GM03348 (cell line): ENCODE measurements around the gene ZNF320.
"Not testable (repeated sequence)": the region's sequence is repeated elsewhere in the genome, so short reads cannot be mapped to it uniquely, and the experiment has no call there.

Source experiments
- DNase-seq: peaks from one replicate; pipeline ENCODE4 v3.0.0; 2012; ENCODE audit warnings: low spot score

Gene ZNF320

GRCh38 chr19:52897138-52897935, at the start of gene ZNF320:
Gene ZNF320, minus strand, starts transcription at chr19:52897635. Its CDS starts 7,380 bp downstream, at chr19:52890255.
- peak; percentile 98 for DNase-seq

GRCh38 chr19:52946322-52947310, 49.2 kb upstream of the ZNF320 start:
- DNase-seq = peak; percentile 13

- DNase-seq = no peak
Measured at GRCh38 chr19:52945652-52946321, 48.4 kb upstream of the ZNF320 start.

GRCh38 chr19:52944703-52945493, 47.5 kb upstream of the ZNF320 start:
- not testable (repeated sequence) for DNase-seq

GRCh38 chr19:52943884-52944643, 46.6 kb upstream of the ZNF320 start:
- DNase-seq = no peak

GRCh38 chr19:52943134-52943883, 45.9 kb upstream of the ZNF320 start:
- DNase-seq = no peak

GRCh38 chr19:52942386-52943133, 45.1 kb upstream of the ZNF320 start:
- DNase-seq = peak; percentile 87

- DNase-seq = peak; percentile 23
Measured at GRCh38 chr19:52941941-52942385, 44.5 kb upstream of the ZNF320 start.

GRCh38 chr19:52941523-52941922, 44.1 kb upstream of the ZNF320 start:
- DNase-seq = not testable (repeated sequence)

- DNase-seq = not testable (repeated sequence)
Measured at GRCh38 chr19:52940905-52941304, 43.5 kb upstream of the ZNF320 start.

- DNase-seq = no peak
Measured at GRCh38 chr19:52938761-52939160, 41.3 kb upstream of the ZNF320 start.

GRCh38 chr19:52936954-52937325, 39.5 kb upstream of the ZNF320 start:
- DNase-seq = no peak

GRCh38 chr19:52936151-52936953, 38.9 kb upstream of the ZNF320 start:
- no peak for DNase-seq

- no peak for DNase-seq
Measured at GRCh38 chr19:52935434-52935833, 38.0 kb upstream of the ZNF320 start.

GRCh38 chr19:52924641-52925040, 27.2 kb upstream of the ZNF320 start:
- DNase-seq = not testable (repeated sequence)

- peak; percentile 21 for DNase-seq
Measured at GRCh38 chr19:52923778-52924593, 26.6 kb upstream of the ZNF320 start.
